Raji (cell line): ENCODE measurements around the gene RARG.
A peak's percentile ranks its signal among the peaks of the same experiment; 100 is the strongest.

Source experiments
- POLR2A ChIP-seq: IDR thresholded peaks from 2 replicates; pipeline ENCODE4 v1.6.1; 2011; ENCODE audit warnings: low read depth, low read length, control low read depth; ENCODE audit not compliant: insufficient read depth

RARG gene

GRCh38 chr12:53254816-53255545, 23.0 kb upstream of the RARG start:
- TF ChIP-seq POLR2A: no peak

- no peak for TF ChIP-seq POLR2A
Measured at GRCh38 chr12:53253298-53253697, 21.3 kb upstream of the RARG start.

GRCh38 chr12:53252349-53252916, 20.4 kb upstream of the RARG start:
- no peak for TF ChIP-seq POLR2A

GRCh38 chr12:53251477-53252348, 19.7 kb upstream of the RARG start:
- peak; percentile 78 for TF ChIP-seq POLR2A

- TF ChIP-seq POLR2A: no peak
Measured at GRCh38 chr12:53245286-53245685, 13.3 kb upstream of the RARG start.

GRCh38 chr12:53244337-53244736, 12.3 kb upstream of the RARG start:
- TF ChIP-seq POLR2A: no peak

- no peak for TF ChIP-seq POLR2A
Measured at GRCh38 chr12:53241623-53242412, 9.8 kb upstream of the RARG start.

GRCh38 chr12:53239643-53240258, 7.7 kb upstream of the RARG start:
- TF ChIP-seq POLR2A: no peak

GRCh38 chr12:53236443-53237111, 4.6 kb upstream of the RARG start:
- TF ChIP-seq POLR2A: no peak

GRCh38 chr12:53235742-53236442, 3.9 kb upstream of the RARG start:
- no peak for TF ChIP-seq POLR2A

GRCh38 chr12:53235164-53235563, 3.2 kb upstream of the RARG start:
- no peak for TF ChIP-seq POLR2A

- no peak for TF ChIP-seq POLR2A
Measured at GRCh38 chr12:53234271-53234914, 2.4 kb upstream of the RARG start.

GRCh38 chr12:53233671-53234121, 1.7 kb upstream of the RARG start:
- no peak for TF ChIP-seq POLR2A
